ENCODE data around the gene ADAMTS2.

The ADAMTS2 gene

DNA sequence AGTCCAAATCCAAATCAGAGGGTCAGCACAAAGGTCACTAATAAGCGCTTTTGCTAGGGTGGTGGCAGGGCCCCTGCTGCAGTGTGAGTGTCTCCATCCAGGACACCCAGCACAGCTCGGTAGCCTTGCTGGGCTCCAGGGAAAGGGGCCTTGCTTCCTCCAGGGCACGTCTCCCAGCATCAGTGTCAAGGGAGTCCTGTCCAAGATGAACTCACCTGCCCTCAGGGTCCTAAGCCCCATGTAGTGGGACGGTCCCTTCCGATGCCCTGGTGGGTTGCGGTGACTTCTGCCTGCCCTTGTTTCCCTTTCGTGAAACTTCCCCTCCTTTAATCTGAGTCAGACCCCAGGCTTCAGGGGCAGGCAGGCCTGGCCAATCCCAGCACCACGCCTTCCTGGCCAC, 183.4 kb downstream of the ADAMTS2 start:
- no peak for DNase-seq (ENCODE audit: low read depth, low spot score)

DNA sequence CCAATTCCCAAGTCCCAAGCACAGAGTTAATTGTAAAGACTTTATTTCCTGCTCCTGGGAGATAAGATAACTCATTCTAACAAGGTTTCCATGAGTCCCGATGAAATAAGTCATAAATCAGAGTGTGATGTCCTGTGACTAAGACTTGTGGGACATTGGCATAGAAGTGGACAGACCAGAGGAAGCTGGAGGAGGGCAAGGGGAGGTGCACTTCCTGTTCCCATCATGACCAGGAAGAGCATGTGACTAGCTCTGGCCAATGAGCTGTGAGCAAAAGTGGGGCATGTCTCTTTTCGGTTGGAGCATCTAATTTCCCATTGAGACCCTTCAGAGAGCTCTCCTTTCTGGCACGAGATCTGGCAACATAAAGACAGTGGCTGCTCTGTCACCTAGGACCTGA, 184.7 kb downstream of the ADAMTS2 start:
- DNase-seq (ENCODE audit: low read depth, low spot score), result no peak

DNA sequence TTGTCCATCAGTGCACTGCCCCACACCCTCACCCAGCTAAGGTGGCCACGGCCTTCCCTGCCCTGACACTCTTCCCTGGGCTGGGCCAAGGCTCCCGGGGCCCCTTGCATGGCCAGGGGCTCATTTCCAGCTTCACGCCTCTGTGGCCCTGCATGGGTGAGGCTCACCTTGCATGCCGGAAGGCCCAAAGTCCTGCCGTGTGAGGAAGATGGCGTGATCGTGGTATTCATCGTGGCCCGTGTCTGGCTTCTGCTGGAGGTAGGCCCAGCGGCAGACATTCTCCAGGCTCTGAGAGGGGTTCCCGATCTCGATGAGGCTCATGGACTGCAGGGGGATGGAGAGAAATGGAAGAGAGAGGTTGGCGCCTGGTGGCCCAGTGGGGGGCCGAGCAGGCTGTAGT, 186.7 kb downstream of the ADAMTS2 start:
- no peak for DNase-seq (ENCODE audit: low read depth, low spot score)

DNA sequence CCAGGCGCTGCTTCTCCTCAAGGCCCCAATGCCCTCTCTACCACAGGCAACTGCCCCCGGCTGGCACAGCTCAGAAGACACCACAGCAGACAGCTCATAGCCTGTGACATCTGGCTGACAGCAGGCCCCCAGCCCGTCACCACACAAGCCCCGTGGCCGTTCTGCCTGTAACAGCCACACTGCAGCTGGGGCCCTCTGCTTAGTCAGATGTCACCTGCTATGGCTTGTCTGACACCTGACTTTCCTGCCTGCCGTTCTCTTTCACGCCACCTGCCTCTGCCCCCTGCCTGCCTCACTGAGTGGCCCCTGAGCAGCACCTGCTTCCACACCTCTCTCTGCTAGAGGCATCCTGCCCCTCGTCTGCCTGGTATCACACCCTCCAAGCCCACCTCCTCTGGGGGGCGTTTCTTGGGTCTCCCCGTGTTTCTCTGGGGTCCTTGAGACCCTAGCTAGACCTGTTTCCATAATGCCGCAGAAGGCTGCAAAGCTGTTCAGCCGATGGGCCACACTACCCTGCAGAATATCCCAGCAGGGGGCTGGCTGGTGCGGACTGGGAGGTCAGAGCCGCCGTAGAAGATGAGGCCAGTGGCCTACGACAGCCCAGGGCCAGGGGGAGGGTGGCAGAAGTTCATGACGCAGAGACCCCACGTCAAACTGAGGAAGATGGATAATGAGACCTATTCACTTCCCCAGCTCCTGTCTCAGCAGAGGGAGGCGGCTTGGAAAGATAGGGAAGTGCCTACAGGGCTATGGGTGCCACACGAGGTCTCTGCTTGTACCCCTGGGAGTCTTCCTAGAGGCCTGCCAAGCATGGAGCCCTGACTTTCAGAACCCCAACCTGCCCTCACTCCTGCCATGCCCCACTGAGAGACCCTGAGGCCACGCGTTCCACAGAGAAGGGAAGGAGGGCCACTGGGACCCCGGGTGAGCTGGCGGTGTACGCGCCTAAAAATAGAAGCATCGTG, 190.0 kb downstream of the ADAMTS2 start:
- DNase-seq (ENCODE audit: low read depth, low spot score), result no peak

DNA sequence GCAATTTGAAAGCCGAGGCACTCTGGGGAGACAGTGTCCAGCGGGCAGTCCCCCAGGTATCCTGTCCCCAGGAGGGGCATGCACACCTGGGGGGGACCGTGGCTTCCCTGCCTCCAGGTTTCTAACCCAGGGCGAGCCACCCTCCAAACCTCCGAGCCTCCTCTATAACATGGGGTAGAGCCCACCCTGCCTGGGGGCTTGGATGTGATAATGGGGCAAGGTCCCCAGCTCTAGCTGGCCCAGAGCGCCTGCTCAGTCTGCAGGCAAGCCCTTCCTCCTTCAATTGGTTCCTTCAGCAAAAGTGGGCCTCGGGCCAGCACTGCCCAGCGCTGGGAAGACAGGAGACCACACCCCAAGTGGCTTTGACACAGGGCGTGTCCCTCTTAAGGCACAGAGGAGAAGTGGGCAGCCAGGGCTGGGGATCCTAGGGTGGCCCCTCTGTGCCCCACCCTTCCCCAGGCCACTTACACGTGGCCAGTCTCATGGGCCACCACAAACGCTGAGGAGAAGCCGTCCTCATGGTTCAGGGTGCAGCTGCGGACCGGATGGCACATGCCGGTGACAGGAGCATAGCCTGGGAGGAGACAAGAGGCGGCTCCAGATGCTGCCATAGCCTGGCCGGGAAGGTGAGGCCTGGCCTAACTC, 190.8 kb downstream of the ADAMTS2 start:
- DNase-seq (ENCODE audit: low read depth, low spot score), result no peak

DNA sequence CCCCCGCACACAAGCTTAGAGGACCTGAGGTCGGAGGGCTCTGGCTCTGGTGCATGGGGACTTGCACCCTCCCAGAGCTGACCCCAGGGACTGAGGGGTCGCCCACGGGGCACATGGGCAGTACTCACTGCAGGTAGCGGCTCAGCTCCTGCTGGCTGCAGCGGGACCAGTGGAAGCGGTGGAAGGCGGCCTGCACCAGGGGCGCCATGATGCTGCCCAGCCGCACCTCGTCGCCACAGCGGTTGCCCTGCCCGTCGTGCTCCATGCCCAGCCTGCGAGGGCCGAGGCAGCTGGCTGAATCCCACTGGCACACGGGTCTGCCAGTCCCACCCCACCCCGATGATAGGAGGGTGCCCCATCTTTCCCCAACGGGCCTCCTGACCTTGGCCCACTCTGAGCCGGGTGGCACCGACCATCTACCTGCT, 191.3 kb downstream of the ADAMTS2 start:
- DNase-seq (ENCODE audit: low read depth, low spot score), result no peak

DNA sequence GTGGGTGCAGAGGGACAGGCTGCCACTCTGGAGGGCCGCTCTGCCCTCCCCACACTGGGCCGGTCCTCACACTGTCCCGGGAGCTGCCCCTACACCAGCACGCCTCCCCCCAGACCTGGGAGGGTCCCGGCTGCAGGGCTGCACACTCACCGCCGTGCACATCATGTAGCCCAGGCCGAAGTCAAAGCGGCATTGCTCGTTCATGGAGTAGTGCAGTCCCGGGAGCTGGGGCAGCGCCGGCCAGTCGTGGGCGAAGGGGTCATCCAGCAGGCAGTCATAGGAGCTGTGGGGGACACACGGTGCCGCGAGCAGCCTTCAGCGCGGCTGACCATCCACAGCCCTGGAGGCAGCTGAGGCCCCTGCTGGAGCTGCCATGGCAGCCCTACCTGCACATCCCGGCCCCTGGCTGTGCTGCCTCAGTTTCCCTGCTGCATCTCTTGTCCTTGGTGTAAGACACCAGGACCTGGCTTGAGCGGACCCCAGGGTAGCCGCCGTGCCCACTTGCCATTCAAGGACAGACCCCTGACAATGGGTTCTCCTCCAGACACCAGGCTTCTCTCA, 191.8 kb downstream of the ADAMTS2 start:
- DNase-seq (ENCODE audit: low read depth, low spot score), result no peak

DNA sequence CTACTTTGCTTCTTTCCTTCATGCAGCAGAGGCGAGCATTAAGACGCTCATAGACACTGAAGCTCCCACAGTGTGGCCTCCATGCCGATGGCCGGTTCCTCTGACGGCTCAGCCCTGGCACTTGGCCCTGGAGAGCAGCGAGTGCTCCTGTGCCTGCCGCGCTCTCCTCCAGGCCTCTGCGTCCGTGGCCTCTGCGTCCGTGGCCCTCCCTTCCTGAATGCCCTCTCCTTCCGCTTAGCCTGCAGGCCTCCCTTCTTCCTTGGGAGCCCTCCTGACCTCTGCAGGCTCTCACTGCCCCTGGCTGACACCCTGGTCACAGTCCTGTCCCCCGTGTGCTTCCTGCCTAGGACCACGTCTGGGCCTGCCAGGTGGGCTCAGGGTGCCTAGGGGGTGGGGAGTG, 192.3 kb downstream of the ADAMTS2 start:
- no peak for DNase-seq (ENCODE audit: low read depth, low spot score)

DNA sequence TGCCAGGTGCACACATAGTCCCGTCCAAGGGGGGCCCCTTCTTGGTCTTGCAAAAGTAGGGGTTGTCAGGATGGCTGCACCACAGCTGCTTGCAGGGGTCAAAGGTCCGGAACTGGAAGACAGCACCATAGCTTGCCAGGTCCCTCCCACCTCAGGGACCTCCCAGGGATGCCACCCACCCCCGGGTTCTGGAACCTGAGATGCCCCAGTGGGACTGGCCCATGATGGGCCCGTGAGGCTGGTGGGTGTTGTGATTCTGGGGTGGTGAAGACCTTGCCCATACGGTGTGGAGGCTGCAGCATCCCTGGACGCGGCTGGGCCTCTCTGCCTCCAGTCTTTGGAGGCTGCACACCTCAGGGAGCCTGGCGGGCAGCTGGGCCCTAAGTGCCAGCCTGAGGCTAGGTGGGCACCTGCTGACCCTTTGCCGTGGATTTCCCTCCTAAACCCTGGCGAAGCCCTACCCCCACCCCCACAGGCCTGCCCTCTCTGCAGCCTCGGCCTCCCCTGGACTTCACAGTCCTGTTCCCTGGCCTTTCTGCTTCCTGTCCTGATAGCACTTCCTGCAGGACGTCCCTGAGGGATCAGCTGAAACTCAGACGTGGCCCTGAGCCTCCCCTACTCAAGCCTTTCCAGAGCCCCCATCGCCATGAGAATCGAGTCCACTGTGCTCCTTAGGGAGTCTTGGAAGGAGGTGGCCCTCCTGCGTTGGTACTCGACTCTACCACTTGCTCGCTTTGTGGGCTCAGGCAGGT, 192.9 kb downstream of the ADAMTS2 start:
- DNase-seq (ENCODE audit: low read depth, low spot score), result no peak

DNA sequence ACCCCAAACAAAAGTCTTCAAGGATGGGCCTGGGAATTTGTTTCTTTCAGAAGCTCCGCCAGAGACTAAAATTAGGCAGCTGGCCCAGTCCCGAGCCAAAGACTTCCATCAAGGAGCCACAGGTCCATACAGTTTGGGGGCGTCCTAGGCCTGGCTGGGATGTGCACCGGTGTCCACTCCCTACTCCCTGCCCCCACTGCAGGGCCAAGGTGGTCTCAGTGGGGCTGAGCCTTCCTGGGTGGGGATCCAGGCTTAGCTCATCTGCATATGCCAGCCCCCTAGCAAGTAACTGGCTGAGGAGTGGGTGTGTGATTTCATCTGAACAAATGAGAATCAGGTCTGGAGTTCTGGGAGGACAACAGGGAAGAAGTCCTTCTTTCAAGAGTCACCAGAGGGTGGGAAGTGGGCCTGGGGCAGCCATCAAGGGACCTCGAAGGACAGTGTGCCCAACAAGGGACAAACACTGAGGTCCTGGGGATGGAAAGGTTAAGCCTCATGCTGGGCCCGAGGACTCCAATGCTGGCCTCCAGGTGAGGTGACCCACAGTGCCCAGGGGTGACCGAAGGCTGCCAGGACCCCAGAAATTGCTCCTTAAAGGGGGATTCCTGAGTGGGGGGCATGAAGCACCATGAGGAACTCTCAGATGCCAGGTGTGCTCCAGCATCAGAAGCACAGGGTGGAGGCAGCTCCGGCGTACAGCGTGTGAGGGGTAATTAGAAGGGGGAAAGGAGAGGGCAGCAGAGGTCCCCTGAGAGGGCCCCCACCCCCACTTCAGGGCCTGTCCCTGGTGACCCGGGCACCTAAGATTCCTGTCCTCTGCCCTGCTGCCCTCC, 193.8 kb downstream of the ADAMTS2 start:
- no peak for DNase-seq (ENCODE audit: low read depth, low spot score)

DNA sequence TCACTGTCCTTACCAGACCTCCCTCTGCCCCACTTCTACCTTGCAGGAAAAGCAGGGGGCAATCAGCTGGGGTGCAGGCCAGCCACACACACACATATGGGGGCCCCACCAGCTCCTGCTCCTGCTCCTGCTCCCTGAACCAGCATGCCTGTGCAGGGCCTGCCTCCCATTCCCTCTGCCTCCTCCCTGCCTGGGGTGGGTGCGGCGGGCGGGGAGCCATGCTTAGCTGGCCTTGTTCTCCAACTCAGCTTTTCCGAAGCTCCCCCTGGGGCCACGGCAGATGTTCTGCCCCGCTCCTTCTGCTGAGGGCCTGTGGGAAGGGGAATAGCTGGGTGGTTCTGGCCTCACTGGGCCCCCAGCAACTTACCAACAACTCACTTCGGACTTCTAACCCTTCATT, 195.2 kb downstream of the ADAMTS2 start:
- DNase-seq (ENCODE audit: low read depth, low spot score), result no peak

DNA sequence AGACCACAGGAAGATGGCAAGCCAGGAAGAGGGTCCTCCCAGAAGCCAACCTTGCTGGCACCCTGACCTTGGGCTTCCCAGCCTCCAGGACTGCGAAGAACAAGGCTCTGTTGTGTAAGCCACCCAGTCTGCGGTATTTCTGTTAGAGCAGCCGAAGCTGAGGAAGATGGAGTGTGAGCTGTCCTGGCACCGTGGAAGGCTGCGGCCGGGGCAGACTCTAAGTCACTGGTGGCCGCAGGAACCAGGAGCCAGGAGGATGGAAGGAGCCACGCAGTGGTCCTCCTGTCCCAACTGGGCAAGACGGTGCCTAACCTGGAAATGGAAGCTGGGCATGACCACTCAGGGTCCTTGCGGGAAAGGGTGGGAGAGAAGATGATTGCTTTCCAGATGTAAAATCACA, 196.0 kb downstream of the ADAMTS2 start:
- no peak for DNase-seq (ENCODE audit: low read depth, low spot score)

DNA sequence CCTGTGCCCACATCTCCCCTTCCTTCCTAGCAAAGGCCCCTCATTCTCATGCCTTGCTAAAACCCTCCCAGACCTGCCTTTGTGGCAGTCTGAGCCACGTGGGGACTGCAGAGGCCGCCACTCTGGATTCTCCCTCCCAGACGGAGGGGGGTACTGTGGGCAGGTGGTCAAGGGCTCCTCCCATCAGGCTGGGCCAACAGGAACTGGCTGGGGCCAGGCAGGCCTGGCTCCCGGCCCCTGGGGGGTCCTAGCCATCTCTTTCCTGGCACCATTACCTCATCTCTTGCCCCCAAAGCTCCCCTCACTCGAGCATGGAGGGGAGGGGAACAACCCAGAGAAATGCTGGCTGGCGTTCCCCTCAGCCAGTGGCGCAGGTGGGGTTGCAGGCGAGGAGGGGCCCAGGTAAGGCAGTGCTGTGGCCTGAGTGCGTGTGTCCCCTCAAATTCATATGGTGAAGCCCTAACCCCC, 196.5 kb downstream of the ADAMTS2 start:
- no peak for DNase-seq (ENCODE audit: low read depth, low spot score)

DNA sequence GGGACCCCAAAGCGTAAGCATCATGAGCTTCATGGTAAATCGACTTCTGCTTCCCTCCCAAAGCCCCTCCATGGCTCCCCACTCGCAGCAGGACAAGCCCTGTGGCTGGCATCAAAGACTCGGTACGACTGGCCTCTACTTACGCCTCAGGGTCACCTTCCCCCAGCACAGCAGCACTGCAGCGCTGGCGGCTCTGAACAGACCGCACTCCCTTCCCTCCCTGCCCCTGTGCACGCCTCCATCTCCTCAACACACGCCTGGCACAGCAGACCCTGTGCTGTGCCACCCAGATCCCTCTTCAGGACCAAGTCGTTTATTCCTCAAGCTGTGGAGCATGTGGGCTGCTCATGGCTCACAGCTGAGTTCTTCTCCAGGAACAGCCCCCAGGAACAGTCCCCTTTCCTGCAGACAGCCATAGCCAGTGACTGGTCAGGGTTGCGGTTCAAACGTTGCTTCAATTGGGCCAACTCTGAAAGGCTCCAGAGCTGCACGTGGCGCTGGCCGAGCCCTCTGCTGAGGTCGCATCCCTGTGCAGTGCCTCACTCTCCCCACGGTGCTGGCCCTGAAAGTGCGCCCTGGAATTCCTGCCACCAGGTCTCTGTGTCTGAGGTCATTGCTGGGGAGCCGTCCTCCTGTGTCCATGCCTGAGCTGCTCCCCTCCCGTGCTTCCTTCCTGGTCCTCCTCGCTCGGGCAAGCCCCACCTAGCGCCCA, 197.1 kb downstream of the ADAMTS2 start:
- DNase-seq (ENCODE audit: low read depth, low spot score), result no peak

DNA sequence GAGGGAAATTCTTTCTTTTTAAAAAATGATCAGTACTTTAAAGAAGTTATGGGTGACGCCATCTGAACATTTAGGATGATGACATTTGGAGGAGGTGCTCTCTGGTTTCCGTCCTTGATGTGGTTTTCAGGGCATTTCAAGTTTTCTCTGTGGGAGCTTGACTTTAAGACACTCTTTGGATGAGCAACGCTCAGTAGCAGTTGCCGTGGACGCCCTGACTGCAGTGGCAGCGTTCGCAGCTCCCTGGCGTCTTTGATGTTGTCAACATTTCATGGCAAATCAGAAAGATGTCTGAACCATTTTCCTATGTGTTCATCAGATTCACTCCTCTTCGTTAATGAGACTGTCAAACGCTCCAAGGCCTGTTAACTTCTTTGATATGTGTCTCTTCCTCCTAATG, 199.0 kb downstream of the ADAMTS2 start:
- DNase-seq (ENCODE audit: low read depth, low spot score), result peak; percentile 25

DNA sequence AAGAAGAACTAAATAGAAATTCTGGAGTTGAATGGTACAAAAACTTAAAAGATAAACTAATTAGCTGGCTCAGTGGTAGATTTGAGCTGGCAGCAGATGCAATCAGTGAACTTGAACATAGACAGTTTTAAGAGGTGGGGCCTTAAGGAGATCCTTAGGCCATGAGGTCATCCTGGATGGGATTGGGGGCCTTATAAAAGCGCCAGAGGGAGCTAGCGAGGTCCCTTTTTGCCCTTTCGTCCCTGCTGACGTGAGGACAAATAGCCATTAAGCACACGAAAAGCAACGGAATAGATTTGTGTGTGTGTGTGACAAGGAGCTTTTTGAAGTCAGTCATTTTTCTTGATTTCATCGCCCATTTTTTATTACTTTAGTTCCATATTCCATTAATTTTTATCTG, 201.8 kb downstream of the ADAMTS2 start:
- no peak for DNase-seq (ENCODE audit: low read depth, low spot score)

DNA sequence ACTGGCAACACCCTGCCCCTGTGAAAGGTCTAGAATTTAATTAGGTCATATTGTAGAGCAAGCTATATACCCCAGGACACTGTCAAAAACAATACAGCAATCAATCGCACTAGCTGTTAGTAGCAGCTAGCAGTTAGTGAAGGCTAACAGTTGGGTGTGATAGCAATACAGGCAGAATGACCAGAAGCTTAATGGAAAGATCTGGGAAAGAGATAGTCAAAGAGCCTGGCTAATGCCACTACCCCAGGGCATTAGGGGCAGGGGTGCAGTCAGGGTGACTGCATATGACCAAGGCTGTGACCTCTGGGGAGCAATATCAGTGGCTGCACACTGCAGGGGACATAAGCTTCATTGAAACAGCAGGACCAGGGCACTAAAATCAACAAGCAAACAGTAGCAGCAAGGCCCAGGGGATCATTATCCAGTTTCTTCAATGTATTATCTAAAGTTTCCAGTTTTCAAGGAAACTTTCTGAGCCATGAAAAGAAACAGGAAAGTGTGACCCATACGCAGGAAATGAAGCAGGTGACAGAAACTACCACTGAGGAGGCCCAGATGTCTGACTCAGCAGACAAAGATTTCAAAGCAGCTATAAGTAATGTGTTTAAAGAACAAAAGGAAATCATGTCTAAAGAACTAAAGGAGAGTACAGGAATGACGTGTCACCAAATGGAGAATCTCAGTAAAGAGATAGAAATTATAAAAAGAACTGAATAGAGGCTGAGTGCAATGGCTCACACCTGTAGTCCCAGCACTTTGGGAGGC, 202.6 kb downstream of the ADAMTS2 start:
- no peak for DNase-seq (ENCODE audit: low read depth, low spot score)

DNA sequence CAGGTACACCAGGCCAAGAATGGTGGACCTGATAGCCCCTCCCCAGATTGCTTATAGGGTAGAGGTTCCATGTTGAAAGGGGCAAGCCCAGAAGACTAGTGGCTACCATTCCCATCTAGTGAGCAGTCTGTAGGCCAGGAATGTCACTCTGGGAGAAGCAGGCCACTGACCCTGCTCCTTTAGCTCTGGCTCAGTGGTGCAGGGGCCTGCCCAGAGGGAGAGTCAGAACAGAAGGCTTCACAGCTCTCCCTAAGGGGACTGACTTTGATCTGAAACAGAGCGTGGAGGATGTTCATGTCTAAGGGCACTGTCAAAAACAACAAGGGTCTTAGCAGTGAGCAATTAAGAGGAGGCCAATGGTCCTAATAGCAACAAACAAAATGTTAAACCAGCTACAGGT, 203.4 kb downstream of the ADAMTS2 start:
- no peak for DNase-seq (ENCODE audit: low read depth, low spot score)

DNA sequence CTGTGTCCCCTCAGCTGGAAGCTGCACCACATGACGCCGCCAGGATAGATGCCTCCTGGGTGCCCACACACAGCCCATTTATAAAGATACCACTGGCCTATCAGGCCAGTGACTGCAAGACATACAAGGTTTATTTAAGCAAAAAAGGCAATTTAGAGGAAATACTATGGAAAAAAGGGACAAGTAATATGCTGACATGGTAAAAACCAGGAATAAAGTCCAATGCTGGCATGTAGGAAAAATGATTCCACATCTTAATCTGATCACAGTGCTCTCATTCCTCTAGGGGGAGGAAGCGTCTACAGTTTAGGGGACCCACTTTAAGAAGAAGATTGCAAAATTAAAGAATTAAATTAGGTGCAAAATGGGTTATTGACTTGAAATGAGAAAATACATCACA, 205.0 kb downstream of the ADAMTS2 start:
- no peak for DNase-seq (ENCODE audit: low read depth, low spot score)

DNA sequence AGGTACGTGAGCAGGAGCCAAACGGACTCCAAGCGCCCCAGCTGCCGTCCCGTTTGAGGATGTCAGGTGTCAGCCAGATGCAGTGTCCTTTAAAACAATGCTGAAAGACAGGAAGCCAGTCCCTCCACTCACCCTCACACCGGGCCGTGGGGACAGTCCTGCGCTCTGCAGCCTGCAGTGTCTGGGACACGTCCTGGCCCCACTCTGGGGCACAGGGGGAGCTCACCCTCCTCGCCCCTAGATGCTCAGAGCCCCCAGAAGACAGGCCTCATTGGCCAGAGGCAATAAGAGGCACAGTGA, 205.4 kb downstream of the ADAMTS2 start:
- no peak for DNase-seq (ENCODE audit: low read depth, low spot score)
